GM10847 (cell line): ENCODE measurements around the gene LSAMP.

Experiments
- POLR2A ChIP-seq: IDR thresholded peaks from 2 replicates; pipeline ENCODE4 v1.6.1; 2011; ENCODE audit not compliant: insufficient read length; ENCODE audit errors: extremely low read depth

Gene LSAMP

DNA sequence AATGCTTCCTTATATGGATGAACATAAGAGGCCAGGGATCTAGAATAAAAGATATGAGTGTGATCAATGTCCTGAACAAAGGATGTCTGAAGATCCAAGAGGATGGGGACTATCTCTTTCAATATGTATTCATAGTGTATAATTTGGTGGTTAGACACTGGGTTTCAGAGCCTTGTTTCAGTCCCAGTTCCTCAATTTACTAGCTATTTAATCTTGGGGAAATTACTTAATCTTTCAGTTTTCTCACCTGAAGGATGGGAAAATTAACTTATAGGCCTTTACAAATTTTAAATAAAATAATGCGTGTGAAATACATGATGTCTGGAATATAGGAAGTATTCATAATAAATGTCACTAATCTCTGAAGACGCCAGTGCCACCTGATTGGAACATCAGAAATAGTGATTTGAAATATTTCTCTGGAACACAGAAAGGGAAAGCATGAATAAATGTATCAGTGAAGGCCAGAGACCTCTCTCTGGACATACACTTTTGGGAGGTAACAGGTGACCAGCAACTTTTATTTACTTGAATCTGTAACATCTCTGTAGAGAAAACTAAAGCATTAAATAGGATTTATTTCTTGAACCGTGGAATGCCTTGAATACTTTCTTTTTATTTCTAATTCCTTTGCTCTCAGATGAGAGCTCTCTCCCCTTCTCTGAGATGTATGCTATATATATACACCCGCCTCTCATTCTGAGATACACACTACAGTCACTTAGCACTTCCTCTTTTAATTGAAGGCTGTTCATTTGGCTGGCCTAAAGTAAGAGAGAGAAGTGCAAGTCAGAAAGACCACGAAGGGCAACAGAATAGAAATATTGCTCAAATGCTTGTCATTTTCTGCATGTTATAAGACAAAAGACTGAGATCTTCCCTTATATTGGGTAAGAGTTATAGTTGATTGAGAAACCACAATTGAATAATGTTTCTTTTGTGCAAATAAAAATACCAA lies 407.1 kb downstream of the LSAMP start:
- no peak for TF ChIP-seq POLR2A

DNA sequence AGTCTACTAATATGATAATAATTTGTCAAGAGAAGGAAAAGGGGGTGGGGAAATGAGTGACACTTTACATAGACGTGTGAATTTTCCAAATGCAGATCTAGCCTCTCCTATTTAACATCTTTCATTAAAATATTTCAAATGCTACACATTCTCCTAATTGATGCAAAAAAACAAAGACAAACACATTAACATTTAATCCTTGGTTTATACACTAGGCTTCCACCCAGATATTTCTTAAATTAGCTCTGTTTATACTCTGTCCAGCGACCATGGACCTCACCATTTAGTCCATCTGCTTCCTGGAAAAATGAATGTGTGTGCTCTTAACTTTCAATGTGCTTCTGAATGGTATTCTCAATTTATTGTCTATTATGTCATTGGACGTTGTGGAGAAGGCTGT lies 409.9 kb downstream of the LSAMP start:
- TF ChIP-seq POLR2A, result no peak

DNA sequence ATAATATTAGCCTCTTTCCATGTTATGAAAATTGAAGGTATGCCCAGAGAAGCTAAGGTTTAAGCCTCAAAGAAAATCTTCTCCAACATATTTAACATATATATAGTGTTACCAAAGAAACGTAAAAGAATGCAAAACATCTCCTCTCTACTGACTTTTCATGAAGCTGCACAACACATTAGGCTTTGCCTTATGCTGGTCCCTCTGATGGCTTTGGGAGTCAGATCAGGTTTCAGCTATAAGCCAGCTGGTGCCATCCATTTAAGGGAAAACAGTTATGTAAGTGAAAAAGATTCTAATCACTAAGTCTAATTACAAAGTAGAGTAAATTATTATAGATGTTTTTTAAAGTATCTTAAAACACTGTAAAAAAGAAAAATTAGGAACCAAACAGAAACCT lies 410.5 kb downstream of the LSAMP start:
- TF ChIP-seq POLR2A, result no peak

DNA sequence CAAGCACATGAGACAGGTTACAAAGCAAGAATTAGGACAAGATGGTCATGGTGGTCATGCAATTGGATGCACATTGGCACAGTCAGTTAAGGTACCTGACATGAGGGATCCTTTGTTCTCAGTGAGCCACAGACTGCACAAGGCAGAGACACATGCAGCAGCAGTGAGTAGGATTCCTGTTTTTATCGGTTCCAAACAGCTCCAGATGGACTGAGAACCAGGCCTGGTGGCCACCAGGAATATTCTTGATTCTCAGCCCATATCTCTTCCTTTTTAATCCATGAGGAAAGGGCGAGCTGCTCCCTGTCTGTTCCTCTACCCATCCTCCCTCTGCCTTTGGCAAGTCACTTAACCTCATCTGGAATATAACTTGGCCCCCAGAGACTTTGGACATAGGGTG lies 411.2 kb downstream of the LSAMP start:
- no peak for TF ChIP-seq POLR2A

DNA sequence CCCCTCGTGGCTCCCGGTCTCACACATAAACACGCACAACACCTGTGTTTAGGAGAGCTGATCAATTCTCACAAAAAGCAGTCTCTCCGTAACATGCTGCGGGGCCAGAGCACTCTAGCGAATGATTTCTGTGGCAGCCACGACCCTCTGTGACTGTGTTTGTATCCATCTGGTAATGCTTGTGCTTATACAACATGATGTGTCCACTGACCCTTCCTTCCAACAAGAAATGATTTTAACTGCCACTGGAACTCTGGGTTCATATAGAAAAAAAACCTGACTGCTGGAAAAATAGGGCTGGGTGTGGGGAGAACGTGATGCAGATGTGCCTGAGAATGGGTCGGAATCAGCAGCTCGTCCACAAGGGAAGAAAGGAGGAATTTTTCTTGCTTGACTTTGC lies 411.8 kb downstream of the LSAMP start:
- TF ChIP-seq POLR2A, result no peak

DNA sequence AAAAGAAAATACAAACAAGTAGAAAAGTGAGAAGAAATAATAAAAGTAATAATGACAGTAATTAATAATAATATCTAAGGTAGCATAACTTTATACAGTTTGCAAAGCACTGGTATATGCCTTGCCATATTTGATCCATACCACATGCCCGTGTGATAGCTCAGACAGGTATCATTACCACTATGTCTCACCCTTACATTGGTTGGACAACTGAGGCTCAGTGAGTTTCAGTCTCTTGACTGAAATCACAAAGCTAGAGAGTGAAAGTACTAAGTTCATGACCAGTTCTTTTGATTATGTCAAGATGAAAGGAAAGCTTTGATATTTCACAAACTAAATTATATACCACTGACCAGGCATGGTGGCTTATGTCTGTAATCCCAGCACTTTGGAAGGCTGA lies 413.1 kb downstream of the LSAMP start:
- TF ChIP-seq POLR2A, result no peak

DNA sequence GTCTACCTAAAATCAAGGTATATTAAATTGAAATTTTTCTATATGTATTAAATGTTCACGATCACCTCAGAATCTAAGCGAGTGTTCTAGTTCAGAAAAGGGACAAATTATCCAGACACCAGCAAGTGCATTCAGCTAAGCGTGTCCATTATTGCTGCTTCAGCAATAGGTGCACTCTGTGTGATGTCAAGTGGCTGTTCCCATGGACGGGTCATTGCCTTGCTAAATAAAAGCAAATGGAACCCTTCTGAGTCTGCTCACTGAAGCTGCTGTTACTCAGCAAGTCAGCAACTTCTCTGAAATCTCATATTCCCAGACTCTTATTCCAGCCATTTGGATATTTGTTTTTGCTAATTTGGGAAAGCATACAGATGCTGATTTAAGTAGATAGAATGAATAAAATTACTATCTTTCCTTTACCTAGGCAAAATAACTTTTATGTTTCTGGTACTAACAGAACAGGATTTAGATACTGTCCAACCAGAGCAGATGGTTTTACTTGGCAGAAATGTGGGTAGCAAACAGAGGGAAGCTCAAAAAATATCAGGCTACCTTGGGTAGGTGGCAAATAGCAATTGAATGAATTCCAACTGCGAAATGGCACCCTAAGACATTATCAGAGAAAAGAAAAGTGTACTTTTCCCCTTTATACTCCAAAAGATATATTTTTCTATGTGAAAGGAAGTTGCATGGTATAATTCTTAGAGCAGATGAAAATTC lies 415.0 kb downstream of the LSAMP start:
- TF ChIP-seq POLR2A, result no peak

DNA sequence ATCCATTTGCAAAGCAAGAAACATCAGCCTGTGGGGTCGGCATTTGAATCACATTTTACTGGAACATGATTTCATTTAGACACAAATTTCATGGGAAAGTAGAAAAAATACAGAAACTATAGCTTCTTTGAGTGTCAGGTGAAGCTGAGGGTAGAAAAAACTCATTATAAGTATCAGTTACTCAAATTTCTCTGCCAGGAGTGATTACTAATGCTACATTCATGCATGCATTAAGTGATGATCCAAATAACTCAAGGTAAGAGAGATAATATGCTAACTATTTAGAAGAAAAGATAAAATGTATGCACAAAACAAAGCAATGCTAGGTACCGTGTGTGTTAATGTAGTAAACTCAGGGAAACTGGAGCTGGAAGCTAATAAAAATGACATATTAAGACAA lies 416.0 kb downstream of the LSAMP start:
- TF ChIP-seq POLR2A, result no peak

DNA sequence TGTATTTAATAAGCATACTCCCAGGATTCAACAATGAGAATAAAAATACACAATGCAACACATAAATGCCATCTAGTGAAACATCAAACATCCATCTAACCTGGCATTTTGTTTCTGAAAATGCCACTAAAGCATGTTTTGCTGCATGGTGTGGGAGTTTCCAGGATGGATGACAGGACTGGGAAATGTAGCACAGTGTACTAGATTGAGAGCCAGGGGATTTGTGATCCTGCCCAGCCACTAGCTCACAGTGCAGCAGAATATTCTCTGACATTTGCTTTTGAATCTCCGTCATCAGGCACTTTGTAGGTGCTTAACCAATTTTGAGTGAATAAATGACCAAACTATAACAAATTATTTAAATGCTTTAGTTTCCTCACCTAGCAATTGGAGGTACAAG lies 417.1 kb downstream of the LSAMP start:
- TF ChIP-seq POLR2A, result no peak

DNA sequence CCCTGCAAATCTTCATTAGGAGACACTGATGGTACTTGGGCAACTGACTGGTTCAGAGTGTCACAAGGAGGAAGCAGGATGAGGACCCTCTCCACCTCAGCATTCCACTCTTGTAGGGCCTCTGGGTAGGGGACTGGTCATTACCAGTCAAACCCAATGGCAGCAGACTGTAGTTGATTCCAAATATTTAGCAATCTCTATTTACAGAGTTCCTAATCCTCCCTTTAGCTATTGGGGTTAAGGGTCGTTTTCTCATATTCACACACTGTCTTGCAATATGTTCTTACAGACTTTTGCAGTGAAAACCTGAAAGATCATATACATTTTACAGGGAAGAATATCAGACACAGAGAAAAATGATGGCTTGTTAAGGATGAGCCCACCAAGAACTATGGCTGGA lies 424.3 kb downstream of the LSAMP start:
- TF ChIP-seq POLR2A, result no peak

DNA sequence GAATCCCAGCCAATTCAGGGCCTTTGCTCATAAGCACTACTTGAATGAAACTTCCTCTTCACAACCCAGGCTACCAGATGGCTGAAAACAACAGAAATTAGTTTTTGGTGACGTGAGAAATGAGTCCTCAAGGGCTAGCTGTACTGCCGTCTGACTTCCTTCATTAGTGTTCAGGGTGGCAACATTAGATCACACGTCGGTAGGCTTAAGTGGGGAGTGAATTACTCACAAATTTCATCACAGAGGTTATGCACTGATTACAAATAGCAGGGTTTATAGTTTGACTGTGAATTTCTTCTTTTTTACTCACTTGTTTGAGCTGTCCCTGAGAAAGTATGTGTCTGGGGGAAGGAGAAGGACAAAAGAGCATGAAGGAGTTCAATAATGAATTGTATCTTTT lies 424.8 kb downstream of the LSAMP start:
- no peak for TF ChIP-seq POLR2A

DNA sequence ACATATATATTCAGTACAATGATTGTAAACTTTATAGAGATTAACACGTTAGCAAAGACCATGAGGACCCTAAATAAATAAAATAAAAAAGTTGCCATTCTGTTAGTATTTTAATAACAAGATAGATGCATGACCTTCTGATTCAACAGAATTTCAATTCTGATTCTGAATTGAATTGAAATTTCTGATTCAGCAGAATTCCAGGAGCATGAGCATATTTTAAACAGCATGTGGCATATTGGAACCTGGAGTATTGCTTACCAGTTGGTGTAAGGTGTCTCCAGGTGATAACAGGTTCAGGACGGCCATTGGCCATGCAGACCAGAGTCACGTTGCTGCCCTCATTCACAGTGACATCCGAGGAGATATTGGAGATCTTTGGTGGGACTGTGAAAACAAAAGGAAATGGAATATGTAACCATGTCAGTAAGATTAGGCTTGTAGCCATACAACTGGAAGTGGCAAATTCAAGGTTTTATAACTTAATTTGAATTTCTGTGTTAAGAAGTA lies 426.0 kb downstream of the LSAMP start:
- TF ChIP-seq POLR2A, result no peak

DNA sequence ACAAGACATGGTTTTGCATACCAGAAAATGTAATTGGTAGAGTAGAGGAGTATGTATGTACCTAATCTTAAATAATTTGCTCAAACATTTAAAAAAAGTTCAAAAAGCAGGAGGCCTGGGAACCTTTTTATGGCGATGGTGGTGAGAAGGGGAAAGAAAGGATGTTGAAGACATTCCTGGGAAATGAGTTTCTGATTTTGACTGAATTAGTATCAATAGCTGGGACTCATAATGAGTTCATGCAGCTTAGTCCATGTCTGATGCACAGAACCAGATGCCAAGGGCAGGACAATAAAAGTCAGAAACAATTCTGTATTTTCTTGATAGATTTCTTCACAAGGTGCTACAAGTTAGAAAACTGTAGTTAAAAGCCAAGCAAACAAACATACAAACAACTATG lies 426.6 kb downstream of the LSAMP start:
- no peak for TF ChIP-seq POLR2A

DNA sequence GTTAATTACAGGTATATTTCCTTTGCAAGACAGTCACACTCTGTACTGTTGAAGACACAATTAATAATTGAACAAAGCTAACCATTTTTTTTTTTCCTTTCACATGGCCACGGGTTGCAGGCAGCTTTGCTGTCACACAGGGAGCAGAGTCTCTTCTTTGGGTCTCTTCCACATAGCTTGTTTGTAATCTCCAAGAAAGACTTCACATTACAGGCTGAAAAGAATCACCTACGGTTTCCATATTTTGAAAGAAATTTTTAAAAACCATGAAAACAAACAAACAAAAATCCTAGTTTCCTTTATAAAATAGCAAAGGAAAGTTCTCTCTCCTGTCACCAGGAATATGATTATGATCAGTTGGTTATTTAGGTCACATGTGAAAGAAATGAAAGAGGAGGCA lies 429.4 kb downstream of the LSAMP start:
- no peak for TF ChIP-seq POLR2A

DNA sequence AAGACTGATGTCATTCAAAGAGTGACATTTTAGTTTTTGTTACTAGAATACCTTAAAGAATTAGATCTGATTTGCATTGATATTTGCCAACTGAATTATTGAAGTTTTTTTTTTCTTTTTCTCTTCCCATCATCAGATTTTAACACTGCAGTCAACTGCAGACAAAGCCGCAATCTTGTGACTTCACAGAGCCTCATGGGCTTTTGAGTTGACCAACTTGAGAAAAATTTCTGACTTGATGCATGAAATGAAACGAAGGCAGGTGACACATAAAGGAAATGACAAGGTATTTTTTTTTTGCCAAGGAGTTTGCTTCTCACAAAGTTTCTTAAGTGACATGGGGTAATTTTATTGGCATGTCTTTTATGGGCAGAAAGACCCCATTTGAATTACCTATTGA lies 438.3 kb downstream of the LSAMP start:
- TF ChIP-seq POLR2A, result no peak

DNA sequence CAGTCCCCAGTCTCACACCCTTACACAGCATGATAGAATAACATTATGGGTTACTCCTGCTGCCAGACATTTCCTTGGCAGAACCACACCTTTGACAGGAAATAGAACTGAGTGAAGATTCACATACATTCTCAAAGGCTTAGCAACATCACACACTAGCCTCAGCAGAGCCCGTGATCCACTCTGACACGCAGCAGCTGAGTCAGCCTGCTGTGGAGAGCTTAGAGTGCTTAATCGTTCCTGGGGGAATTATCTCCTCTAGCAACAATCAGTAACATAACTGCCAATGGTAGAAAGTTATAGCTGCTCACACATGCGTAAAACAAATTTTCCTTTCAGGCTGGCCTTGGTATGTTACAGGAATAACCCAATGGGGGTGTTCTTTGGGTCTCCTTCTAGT lies 439.9 kb downstream of the LSAMP start:
- no peak for TF ChIP-seq POLR2A

DNA sequence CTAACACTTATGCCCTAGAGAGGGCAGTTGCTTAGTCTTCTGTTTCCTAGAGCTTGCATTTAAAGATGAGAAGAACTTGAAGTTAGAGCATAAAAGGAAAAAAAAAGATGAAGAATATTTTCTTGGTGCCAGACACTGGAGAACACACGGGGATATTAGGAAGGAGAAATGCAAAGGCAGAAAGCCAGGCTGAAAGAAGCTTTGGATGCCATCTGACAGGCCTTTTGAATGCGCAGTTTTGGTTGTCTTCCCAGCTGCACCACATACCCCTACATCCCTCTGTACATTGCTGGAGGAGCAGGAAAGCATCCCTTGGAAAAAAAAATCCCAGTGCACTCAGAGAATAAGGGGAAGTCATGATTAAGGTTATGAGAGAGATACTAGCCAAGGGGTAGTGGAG lies 443.1 kb downstream of the LSAMP start:
- no peak for TF ChIP-seq POLR2A

DNA sequence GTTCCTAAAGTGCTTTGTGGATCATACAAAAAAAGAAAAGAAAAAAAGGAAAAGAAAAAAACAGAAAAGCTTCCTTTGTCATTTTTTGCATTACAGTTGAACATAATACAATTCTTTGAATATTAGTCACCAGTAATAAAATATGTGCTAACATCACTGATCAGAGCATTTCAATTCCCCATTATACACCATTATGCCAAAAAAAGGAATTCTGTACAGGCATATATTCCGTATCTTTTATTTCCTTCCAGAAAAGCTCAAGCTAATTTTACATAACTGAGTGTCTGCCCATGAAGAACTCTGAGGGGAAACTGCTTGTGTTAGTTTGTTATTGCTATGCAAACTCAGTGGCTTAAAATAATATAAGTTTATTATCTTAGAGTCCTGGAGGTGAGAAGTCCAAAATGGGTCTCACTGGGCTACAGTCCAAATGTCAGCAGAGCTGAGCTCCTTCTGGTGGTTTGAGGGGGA lies 444.1 kb downstream of the LSAMP start:
- TF ChIP-seq POLR2A, result no peak
